ENCODE measurements around the gene VPREB3.

VPREB3 gene

DNA sequence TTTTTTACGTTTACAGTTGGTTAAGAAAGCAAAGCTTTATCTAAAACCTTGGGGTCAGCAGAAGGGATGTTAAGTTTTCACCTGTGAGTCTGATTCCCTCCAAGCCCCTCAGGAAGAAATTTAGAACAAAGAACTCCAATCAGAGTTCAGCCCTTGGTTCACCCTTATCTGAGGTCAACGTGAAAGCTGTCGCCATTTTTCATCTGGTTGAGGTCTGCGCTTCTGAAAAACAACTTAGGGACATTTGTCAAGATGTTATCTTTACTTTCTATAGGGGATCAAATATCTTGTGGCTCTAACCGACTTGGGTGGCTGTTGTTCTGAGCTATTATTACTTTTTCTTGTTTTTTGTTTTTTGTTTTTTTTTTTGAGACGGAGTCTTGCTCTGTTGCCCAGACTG is 33.4 kb downstream of the VPREB3 start:
- no peak overlapping the region for H3K4me3 ChIP-seq (replicated peaks in 1 of 2; ENCODE audit: low read depth in 2 of 2, low read length in 2 of 2)
- TF ChIP-seq, protein P1, sequence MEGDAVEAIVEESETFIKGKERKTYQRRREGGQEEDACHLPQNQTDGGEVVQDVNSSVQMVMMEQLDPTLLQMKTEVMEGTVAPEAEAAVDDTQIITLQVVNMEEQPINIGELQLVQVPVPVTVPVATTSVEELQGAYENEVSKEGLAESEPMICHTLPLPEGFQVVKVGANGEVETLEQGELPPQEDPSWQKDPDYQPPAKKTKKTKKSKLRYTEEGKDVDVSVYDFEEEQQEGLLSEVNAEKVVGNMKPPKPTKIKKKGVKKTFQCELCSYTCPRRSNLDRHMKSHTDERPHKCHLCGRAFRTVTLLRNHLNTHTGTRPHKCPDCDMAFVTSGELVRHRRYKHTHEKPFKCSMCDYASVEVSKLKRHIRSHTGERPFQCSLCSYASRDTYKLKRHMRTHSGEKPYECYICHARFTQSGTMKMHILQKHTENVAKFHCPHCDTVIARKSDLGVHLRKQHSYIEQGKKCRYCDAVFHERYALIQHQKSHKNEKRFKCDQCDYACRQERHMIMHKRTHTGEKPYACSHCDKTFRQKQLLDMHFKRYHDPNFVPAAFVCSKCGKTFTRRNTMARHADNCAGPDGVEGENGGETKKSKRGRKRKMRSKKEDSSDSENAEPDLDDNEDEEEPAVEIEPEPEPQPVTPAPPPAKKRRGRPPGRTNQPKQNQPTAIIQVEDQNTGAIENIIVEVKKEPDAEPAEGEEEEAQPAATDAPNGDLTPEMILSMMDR (IDR thresholded peaks at IDR 0.05; ENCODE audit: low read depth, low read length): no peak
- no peak for DNase-seq (ENCODE audit: low read depth in 2 of 2)

DNA sequence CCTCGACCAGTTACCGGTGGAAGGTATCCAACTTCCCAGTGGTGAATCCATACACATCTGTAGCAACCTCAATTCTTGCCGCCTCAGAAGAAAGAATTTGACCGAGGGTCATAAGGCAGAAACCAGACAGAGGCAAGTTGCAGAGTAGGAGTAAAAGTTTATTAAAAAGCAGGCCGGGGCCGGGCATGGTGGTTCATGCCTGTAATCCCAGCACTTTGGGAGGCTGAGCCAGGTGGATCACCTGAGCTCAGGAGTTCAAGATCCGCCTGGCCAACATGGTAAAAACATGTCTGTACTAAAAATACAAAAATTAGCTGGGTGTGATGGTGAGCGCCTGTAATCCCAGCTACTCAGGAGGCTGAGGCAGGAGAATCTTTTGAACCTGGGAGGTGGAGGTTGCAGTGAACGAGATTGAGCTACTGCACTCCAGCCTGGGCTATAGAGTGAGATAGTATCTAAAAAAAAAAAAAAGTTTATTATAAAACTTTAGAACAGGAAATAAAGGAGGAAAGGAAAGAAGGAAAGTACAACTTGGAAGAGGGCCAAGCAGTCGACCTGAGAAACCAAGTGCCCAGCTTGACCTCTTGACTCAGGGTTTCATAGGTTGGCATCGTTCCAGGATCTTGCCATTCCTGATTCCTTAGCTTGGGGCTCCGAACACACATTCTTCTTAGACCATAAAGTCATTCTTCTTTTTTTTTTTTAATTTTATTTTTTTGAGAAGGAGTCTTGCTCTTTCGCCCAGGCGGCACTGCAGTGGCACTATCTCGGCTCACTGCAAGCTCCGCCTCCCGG is 35.7 kb downstream of the VPREB3 start:
- DNase-seq (ENCODE audit: low read depth in 2 of 2): no peak
- TF ChIP-seq, protein P1 (IDR thresholded peaks at IDR 0.05; ENCODE audit: low read depth, low read length): no peak
- H3K4me3 ChIP-seq (replicated peaks in 1 of 2; ENCODE audit: low read depth in 2 of 2, low read length in 2 of 2): no peak overlapping the region

DNA sequence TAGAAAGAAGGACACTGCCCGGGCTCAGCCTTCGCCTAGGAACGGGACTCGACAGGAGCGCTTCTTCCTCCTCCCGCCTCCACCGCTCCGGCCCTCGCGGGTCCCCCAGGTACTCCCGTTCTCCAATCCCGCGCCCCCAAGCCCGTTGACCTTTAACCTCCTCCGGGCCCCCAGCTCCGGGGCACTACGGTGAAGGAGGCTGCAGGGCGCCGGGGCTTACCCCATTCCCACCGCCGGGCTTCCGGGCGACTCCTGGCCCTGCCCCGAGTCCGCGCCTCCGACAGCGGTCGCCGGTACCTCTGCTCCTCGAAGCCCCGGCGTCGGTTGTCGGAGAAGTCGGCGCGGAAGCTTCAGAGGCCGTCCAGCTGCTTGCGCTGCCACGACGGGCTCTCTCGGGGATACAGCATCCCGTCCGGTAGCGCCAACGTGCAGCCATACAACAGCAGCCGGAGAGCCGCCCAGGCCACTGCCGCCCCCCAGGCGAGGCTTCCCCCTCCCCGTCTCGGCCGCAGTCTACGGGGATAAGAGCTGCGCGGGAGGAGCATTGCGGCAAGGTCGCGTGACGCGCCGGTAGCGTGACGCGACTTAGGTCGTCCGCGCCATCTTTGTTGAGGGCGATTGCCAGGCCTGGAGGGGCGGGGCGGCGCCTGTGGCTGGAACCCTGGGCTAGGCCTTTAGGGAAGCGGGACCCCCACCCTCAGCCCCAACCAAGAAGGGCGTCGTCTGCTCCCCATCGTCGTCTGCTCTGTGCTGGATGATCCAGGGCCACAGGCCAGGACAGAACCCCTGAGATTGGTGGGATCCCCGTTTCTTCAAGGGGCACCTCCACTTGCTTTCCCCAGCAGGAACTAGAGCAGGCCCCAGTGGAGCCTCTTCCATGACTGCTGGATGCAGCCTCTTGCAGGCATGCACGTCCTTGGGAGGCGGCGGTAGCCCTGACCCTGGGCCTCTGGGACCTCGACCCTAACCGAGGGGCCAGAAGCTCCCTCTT is 37.1 kb downstream of the VPREB3 start:
- TF ChIP-seq, protein P1 (IDR thresholded peaks at IDR 0.05; ENCODE audit: low read depth, low read length): no peak
- H3K4me3 ChIP-seq (replicated peaks in 1 of 2; ENCODE audit: low read depth in 2 of 2, low read length in 2 of 2): peak overlapping the region; percentile 91 to 92
- peak; percentile 88 to 90 for DNase-seq (ENCODE audit: low read depth in 2 of 2)

DNA sequence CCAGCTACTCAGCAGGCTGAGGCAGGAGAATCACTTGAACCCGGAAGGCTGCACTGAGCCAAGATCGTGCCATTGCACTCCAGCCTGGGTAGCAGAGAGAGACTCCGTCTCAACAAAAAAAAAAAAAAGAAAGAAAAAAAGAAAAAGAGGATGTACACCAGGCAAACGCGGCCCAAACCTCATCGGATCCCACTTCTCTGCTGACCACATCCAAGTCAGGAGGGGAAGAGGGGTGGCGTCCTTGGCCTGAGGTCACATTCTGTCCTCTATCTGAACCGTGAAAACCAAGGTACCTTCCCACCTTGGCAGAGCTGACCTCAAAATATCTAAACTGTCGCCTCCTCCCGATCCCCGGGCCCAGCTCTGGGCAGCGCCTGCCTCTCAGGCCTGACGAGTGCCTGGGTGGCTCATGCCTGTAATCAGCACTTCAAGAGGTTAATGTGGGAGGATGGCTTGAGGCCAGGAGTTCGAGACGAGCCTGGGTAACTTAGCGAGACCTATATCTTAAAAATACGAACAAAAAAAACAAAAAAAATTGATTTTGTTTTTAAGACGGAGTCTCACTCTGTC is 38.3 kb downstream of the VPREB3 start:
- TF ChIP-seq, protein P1 (IDR thresholded peaks at IDR 0.05; ENCODE audit: low read depth, low read length): no peak
- DNase-seq (ENCODE audit: low read depth in 2 of 2): peak in 1 of 2 donors; percentile 8
- peak overlapping the region in 1 of 2 donors; percentile 91 for H3K4me3 ChIP-seq (replicated peaks in 1 of 2; ENCODE audit: low read depth in 2 of 2, low read length in 2 of 2)

DNA sequence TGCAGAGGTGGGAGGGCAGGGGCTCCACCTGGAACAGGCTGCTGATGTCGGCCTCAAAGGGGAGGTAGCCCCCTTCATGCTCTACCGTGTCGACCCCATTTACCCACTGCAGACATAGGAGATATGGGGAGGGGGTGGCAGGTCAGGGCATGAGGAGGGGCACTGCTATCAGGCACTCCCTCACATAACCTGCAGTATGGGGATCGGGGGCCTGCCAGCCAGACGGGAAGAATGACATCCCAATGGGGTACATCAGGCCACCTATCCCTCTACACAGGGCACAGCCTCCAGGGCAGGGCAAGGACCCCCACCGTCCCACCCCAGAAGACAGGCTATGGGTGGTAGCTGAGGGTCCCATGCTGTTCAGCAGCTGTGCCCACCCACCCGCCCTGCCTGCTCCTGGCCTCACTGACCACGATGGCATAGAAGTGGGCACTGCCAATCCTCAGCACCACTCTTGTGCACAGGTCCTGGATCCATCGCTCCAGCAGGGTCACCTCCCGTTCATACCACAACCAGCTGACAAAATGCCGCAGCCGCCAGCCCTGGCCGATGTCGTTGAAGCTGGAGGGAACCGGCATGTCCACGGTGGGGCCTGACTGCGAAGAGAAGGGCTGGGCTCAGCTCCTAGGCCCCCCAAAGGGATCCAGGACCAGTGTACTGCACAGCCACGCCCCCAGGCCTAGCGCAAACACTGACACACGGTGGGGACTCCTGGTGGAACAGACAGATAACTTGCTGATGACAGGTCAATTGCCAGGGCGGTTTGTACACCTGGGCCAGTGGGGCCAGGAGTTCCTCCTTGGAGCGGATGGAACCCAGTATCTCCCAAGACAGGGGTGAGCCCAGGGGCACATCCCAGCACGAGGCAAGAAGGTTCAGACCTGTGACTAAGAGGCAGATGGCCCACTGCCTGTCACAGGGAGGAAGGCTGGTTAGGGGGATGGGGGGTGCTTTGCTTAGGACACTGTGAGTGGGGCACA is 39.3 kb downstream of the VPREB3 start:
- H3K4me3 ChIP-seq (replicated peaks in 1 of 2; ENCODE audit: low read depth in 2 of 2, low read length in 2 of 2): no peak overlapping the region
- TF ChIP-seq, protein P1 (IDR thresholded peaks at IDR 0.05; ENCODE audit: low read depth, low read length): no peak
- no peak for DNase-seq (ENCODE audit: low read depth in 2 of 2)
